ENCODE results near the gene SH3D19. TPM values are rescaled to one million over a fixed set of nuclear protein-coding genes. Genes with fewer than 3 reads are reported as not detected.

The SH3D19 gene
- total and polyA plus RNA-seq, 2 experiments from 2014 or later = 28.2 to 54.7 TPM

GRCh38 chr4:151114986-151115385, 210.4 kb downstream of the SH3D19 start:
- Histone ChIP-seq H3K9me3 (ENCODE audit: low read depth) (no peaks in the 10 kb centered on the region), H3K9me2 (replicated peaks; ENCODE audit: insufficient read depth) (no peaks in the 10 kb centered on the region), H3K4me3 (no peak overlapping the region), H4K20me1 (ENCODE audit: insufficient read depth, poor library complexity, severe bottlenecking) (no peaks in the 10 kb centered on the region), H3K4me1 (ENCODE audit: insufficient read depth) (no peaks in the 10 kb centered on the region), H3K4me2 (no peak overlapping the region), H3K79me2 (no peaks in the 10 kb centered on the region), H2AFZ (no peak overlapping the region), H3K27me3 (no peaks in the 10 kb centered on the region), H3K27ac (no peak overlapping the region), H3K36me3 (replicated peaks; ENCODE audit: insufficient read depth, low read depth) (no peaks in the 10 kb centered on the region)
- 96% methylated on average over 5 of the region's 5 CpGs for WGBS (ENCODE audit: low lambda C conversion rate, missing lambda C conversion rate)
- TF ChIP-seq EZH2phosphoT487 (IDR thresholded peaks at IDR 0.05; ENCODE audit: low read depth, severe bottlenecking, unreplicated experiment) = no peak
- no peak for DNase-seq (ENCODE audit: low spot score)

DNA sequence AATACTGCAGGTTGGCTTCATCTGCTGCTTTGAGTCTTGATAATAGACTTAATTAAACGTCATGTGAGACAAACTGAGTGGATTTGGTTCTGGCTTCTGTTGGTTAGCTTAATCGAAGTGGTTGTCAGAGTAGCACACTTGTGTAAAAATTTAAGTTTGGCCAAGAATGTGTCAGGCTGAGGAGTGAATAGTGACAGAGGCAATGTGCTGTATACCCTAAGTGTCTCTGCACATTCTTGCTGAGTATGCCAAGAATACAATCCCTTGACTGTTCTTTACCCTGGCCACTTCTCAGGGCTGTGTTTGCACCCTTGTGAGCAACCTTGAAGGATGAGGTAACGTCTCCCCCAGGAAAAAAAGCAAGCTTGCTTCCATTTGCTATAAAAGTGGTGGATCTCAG, 211.1 kb downstream of the SH3D19 start:
- no peak for DNase-seq (ENCODE audit: low spot score)
- Histone ChIP-seq H4K20me1 (ENCODE audit: insufficient read depth, poor library complexity, severe bottlenecking) (no peaks in the 10 kb centered on the region), H3K9me2 (replicated peaks; ENCODE audit: insufficient read depth) (no peaks in the 10 kb centered on the region), H2AFZ (no peak overlapping the region), H3K4me3 (no peak overlapping the region), H3K4me1 (ENCODE audit: insufficient read depth) (no peaks in the 10 kb centered on the region), H3K9me3 (ENCODE audit: low read depth) (no peaks in the 10 kb centered on the region), H3K36me3 (replicated peaks; ENCODE audit: insufficient read depth, low read depth) (no peaks in the 10 kb centered on the region), H3K4me2 (no peak overlapping the region), H3K79me2 (no peaks in the 10 kb centered on the region), H3K27me3 (no peaks in the 10 kb centered on the region), H3K27ac (no peak overlapping the region)
- TF ChIP-seq, protein P1, sequence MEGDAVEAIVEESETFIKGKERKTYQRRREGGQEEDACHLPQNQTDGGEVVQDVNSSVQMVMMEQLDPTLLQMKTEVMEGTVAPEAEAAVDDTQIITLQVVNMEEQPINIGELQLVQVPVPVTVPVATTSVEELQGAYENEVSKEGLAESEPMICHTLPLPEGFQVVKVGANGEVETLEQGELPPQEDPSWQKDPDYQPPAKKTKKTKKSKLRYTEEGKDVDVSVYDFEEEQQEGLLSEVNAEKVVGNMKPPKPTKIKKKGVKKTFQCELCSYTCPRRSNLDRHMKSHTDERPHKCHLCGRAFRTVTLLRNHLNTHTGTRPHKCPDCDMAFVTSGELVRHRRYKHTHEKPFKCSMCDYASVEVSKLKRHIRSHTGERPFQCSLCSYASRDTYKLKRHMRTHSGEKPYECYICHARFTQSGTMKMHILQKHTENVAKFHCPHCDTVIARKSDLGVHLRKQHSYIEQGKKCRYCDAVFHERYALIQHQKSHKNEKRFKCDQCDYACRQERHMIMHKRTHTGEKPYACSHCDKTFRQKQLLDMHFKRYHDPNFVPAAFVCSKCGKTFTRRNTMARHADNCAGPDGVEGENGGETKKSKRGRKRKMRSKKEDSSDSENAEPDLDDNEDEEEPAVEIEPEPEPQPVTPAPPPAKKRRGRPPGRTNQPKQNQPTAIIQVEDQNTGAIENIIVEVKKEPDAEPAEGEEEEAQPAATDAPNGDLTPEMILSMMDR (IDR thresholded peaks at IDR 0.05; ENCODE audit: poor library complexity) = no peak
- TF ChIP-seq EZH2phosphoT487 (IDR thresholded peaks at IDR 0.05; ENCODE audit: low read depth, severe bottlenecking, unreplicated experiment) (no peak), EZH2 (IDR thresholded peaks at IDR 0.05; ENCODE audit: borderline replicate concordance) (no peak)
- WGBS (ENCODE audit: low lambda C conversion rate, missing lambda C conversion rate) = 88% methylated on average over 3 of the region's 3 CpGs

- H3K79me2 ChIP-seq = no peaks in the 10 kb centered on the region
- DNase-seq (ENCODE audit: low spot score) = no peak
- no peaks in the 10 kb centered on the region for H3K9me2 ChIP-seq (replicated peaks; ENCODE audit: insufficient read depth)
- H3K27ac ChIP-seq = no peak overlapping the region
- peaks cover 2% of the 10 kb centered on the region for H4K20me1 ChIP-seq (ENCODE audit: insufficient read depth, poor library complexity, severe bottlenecking)
- H2AFZ ChIP-seq = no peak overlapping the region
- H3K4me2 ChIP-seq = no peak overlapping the region
- H3K36me3 ChIP-seq (replicated peaks; ENCODE audit: insufficient read depth, low read depth) = no peaks in the 10 kb centered on the region
- 97% methylated on average over 3 of the region's 3 CpGs for WGBS (ENCODE audit: low lambda C conversion rate, missing lambda C conversion rate)
- TF ChIP-seq, protein P1 (IDR thresholded peaks at IDR 0.05; ENCODE audit: poor library complexity) = no peak
- H3K27me3 ChIP-seq = no peaks in the 10 kb centered on the region
- no peak overlapping the region for H3K4me3 ChIP-seq
- no peaks in the 10 kb centered on the region for H3K9me3 ChIP-seq (ENCODE audit: low read depth)
- H3K4me1 ChIP-seq (ENCODE audit: insufficient read depth) = no peaks in the 10 kb centered on the region
These were observed 215.2 kb downstream of the SH3D19 start for GRCh38 chr4:151110236-151110635.

DNA sequence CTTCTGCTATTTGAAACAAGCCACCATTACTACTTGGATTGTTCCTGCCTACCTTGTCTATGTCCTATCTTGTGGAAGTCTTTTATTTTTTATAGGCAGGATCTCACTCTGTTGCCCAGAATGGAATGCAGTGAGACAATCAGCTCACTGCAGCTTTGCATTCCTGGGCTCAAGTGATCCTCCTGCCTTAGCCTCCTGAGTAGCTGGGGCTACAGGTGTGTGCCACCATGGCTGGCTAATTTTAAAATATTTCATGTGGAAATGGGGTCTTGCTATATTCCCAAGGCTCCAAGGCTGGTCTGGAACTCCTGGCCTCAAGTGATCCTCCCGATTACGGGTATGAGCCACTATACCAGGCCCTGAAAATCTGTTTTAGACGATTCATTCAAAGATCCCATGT, 218.3 kb downstream of the SH3D19 start:
- no peak overlapping the region for H3K27ac ChIP-seq
- TF ChIP-seq EZH2phosphoT487 (IDR thresholded peaks at IDR 0.05; ENCODE audit: low read depth, severe bottlenecking, unreplicated experiment) (no peak), EZH2 (IDR thresholded peaks at IDR 0.05; ENCODE audit: borderline replicate concordance) (no peak)
- TF ChIP-seq, protein P1 (IDR thresholded peaks at IDR 0.05; ENCODE audit: poor library complexity) = no peak
- H3K4me2 ChIP-seq = no peak overlapping the region
- H3K4me3 ChIP-seq = no peak overlapping the region
- no peaks in the 10 kb centered on the region for H3K9me2 ChIP-seq (replicated peaks; ENCODE audit: insufficient read depth)
- H3K9me3 ChIP-seq (ENCODE audit: low read depth) = no peaks in the 10 kb centered on the region
- H3K36me3 ChIP-seq (replicated peaks; ENCODE audit: insufficient read depth, low read depth) = no peaks in the 10 kb centered on the region
- H3K4me1 ChIP-seq (ENCODE audit: insufficient read depth) = peaks cover 5% of the 10 kb centered on the region
- no peak for DNase-seq (ENCODE audit: low spot score)
- H3K79me2 ChIP-seq = peaks cover 9% of the 10 kb centered on the region
- WGBS (ENCODE audit: low lambda C conversion rate, missing lambda C conversion rate) = 96% methylated on average over 3 of the region's 3 CpGs
- peaks cover 22% of the 10 kb centered on the region for H4K20me1 ChIP-seq (ENCODE audit: insufficient read depth, poor library complexity, severe bottlenecking)
- H3K27me3 ChIP-seq = no peaks in the 10 kb centered on the region
- H2AFZ ChIP-seq = no peak overlapping the region

Measured in hepatocyte (in vitro differentiated cells).